ENCODE results near the gene R3HDM2. TPM values are rescaled to one million over a fixed set of nuclear protein-coding genes. Genes with fewer than 3 reads are reported as not detected.
A peak's percentile ranks its signal among the peaks of the same experiment; 100 is the strongest.

The R3HDM2 gene
- polyA plus RNA-seq, 1 experiment = 20.0 TPM

- no peak overlapping the region for H3K27ac ChIP-seq (ENCODE audit: low read depth, low read length)
- ChIA-PET POLR2A (no interaction called here), CTCF (interaction anchor here (0.6 kb wide), 1 partner anchor 108 kb away, joined by 4 read pairs; the partner anchor contains the start of gene INHBE)
- TF ChIP-seq CTCF (IDR thresholded peaks at IDR 0.05; ENCODE audit: low read depth, low read length) = no peak
- H3K9me3 ChIP-seq (ENCODE audit: control insufficient read depth, insufficient read depth, low read length) = no peaks in the 10 kb centered on the region; the same call in 1 of the 2 replicates
- no peaks in the 10 kb centered on the region for H3K27me3 ChIP-seq (ENCODE audit: control insufficient read depth, insufficient read depth, low read length)
- H3K4me3 ChIP-seq (ENCODE audit: low read depth, low read length) = no peak overlapping the region
- no peak for DNase-seq (ENCODE audit: low read depth, low spot score)
These were observed 83.6 kb downstream of the R3HDM2 start for GRCh38 chr12:57347284-57347683.

GRCh38 chr12:57343703-57344378 lies 87.0 kb downstream of the R3HDM2 start:
- POLR2A ChIA-PET = interaction anchor here (0.6 kb wide), 1 partner anchor 105 kb away, joined by 3 read pairs; no protein-coding TSS in a partner anchor
- CTCF ChIA-PET = interaction anchor here (0.8 to 2.5 kb wide), 2 partner anchors 36 to 109 kb away, joined by 3 to 11 read pairs; no protein-coding TSS in a partner anchor
- no peak overlapping the region for H3K27ac ChIP-seq (ENCODE audit: low read depth, low read length)
- no peak overlapping the region for H3K4me3 ChIP-seq (ENCODE audit: low read depth, low read length)
- no peaks in the 10 kb centered on the region; the same call in 1 of the 2 replicates for H3K9me3 ChIP-seq (ENCODE audit: control insufficient read depth, insufficient read depth, low read length)
- no peaks in the 10 kb centered on the region for H3K27me3 ChIP-seq (ENCODE audit: control insufficient read depth, insufficient read depth, low read length)
- no peak for DNase-seq (ENCODE audit: low read depth, low spot score)
- TF ChIP-seq CTCF (IDR thresholded peaks at IDR 0.05; ENCODE audit: low read depth, low read length) = no peak

GRCh38 chr12:57342207-57342691 lies 88.6 kb downstream of the R3HDM2 start:
- no peak for TF ChIP-seq CTCF (IDR thresholded peaks at IDR 0.05; ENCODE audit: low read depth, low read length)
- no peaks in the 10 kb centered on the region for H3K27me3 ChIP-seq (ENCODE audit: control insufficient read depth, insufficient read depth, low read length)
- ChIA-PET CTCF (interaction anchor here (1.8 to 3.4 kb wide), 4 partner anchors 11 to 116 kb away, joined by 4 to 18 read pairs (median 10); no protein-coding TSS in a partner anchor), POLR2A (no interaction called here)
- no peaks in the 10 kb centered on the region for H3K9me3 ChIP-seq (ENCODE audit: control insufficient read depth, insufficient read depth, low read length)
- H3K27ac ChIP-seq (ENCODE audit: low read depth, low read length) = no peak overlapping the region
- peak; percentile 4 for DNase-seq (ENCODE audit: low read depth, low spot score)
- H3K4me3 ChIP-seq (ENCODE audit: low read depth, low read length) = no peak overlapping the region

GRCh38 chr12:57341275-57341990 lies 89.4 kb downstream of the R3HDM2 start:
- Histone ChIP-seq H3K27ac (ENCODE audit: low read depth, low read length) (no peak overlapping the region), H3K9me3 (ENCODE audit: control insufficient read depth, insufficient read depth, low read length) (no peaks in the 10 kb centered on the region), H3K27me3 (ENCODE audit: control insufficient read depth, insufficient read depth, low read length) (no peaks in the 10 kb centered on the region), H3K4me3 (ENCODE audit: low read depth, low read length) (no peak overlapping the region)
- DNase-seq (ENCODE audit: low read depth, low spot score) = no peak
- no peak for TF ChIP-seq CTCF (IDR thresholded peaks at IDR 0.05; ENCODE audit: low read depth, low read length)
- POLR2A ChIA-PET = no interaction called here
- CTCF ChIA-PET = interaction anchor here (0.8 to 3.4 kb wide), 6 partner anchors 12 to 121 kb away, joined by 3 to 18 read pairs (median 10); no protein-coding TSS in a partner anchor
